ENCODE measurements around the gene ABCB9. TPM values are rescaled to one million over a fixed set of nuclear protein-coding genes. Genes with fewer than 3 reads are reported as not detected.

Gene ABCB9
- total and polyA plus RNA-seq, 2 experiments from 2014 or later = 9.7 to 10.0 TPM

GRCh38 chr12:122996621-122997342, 30.5 kb upstream of the ABCB9 start:
- Histone ChIP-seq H3K9me3 (ENCODE audit: low read depth) (no peaks in the 10 kb centered on the region), H3K27me3 (no peaks in the 10 kb centered on the region), H3K36me3 (no peaks in the 10 kb centered on the region), H3K27ac (no peak overlapping the region), H3K4me3 (no peak overlapping the region), H3K4me1 (ENCODE audit: low read depth) (no peaks in the 10 kb centered on the region)
- no peak for TF ChIP-seq CTCF (IDR thresholded peaks at IDR 0.05; ENCODE audit: low read depth, low read length)
- no peak for DNase-seq (ENCODE audit: low read depth in 1 of 2, low spot score in 1 of 2)

GRCh38 chr12:122996188-122996601, 29.9 kb upstream of the ABCB9 start:
- H3K9me3 ChIP-seq (ENCODE audit: low read depth) = no peaks in the 10 kb centered on the region
- no peak for TF ChIP-seq CTCF (IDR thresholded peaks at IDR 0.05; ENCODE audit: low read depth, low read length)
- DNase-seq (ENCODE audit: low read depth in 1 of 2, low spot score in 1 of 2) = no peak
- H3K4me3 ChIP-seq = no peak overlapping the region
- H3K27ac ChIP-seq = no peak overlapping the region
- no peaks in the 10 kb centered on the region for H3K4me1 ChIP-seq (ENCODE audit: low read depth)
- H3K27me3 ChIP-seq = no peaks in the 10 kb centered on the region
- no peaks in the 10 kb centered on the region for H3K36me3 ChIP-seq

GRCh38 chr12:122995503-122996187, 29.4 kb upstream of the ABCB9 start:
- no peaks in the 10 kb centered on the region for H3K27me3 ChIP-seq
- no peak overlapping the region for H3K4me3 ChIP-seq
- DNase-seq (ENCODE audit: low read depth in 1 of 2, low spot score in 1 of 2) = no peak
- H3K27ac ChIP-seq = no peak overlapping the region
- no peaks in the 10 kb centered on the region for H3K9me3 ChIP-seq (ENCODE audit: low read depth)
- H3K36me3 ChIP-seq = no peaks in the 10 kb centered on the region
- no peak for TF ChIP-seq CTCF (IDR thresholded peaks at IDR 0.05; ENCODE audit: low read depth, low read length)
- H3K4me1 ChIP-seq (ENCODE audit: low read depth) = no peaks in the 10 kb centered on the region

- H3K4me3 ChIP-seq = no peak overlapping the region
- H3K36me3 ChIP-seq = no peaks in the 10 kb centered on the region
- H3K4me1 ChIP-seq (ENCODE audit: low read depth) = no peaks in the 10 kb centered on the region
- no peaks in the 10 kb centered on the region for H3K9me3 ChIP-seq (ENCODE audit: low read depth)
- DNase-seq (ENCODE audit: low read depth in 1 of 2, low spot score in 1 of 2) = no peak
- H3K27me3 ChIP-seq = no peaks in the 10 kb centered on the region
- TF ChIP-seq CTCF (IDR thresholded peaks at IDR 0.05; ENCODE audit: low read depth, low read length) = no peak
- H3K27ac ChIP-seq = no peak overlapping the region
Observed at GRCh38 chr12:122994781-122995502, 28.7 kb upstream of the ABCB9 start.

GRCh38 chr12:122994140-122994675, 27.9 kb upstream of the ABCB9 start:
- Histone ChIP-seq H3K4me1 (ENCODE audit: low read depth) (no peaks in the 10 kb centered on the region), H3K27me3 (no peaks in the 10 kb centered on the region), H3K27ac (no peak overlapping the region), H3K36me3 (no peaks in the 10 kb centered on the region), H3K4me3 (no peak overlapping the region), H3K9me3 (ENCODE audit: low read depth) (no peaks in the 10 kb centered on the region)
- no peak for TF ChIP-seq CTCF (IDR thresholded peaks at IDR 0.05; ENCODE audit: low read depth, low read length)
- DNase-seq (ENCODE audit: low read depth in 1 of 2, low spot score in 1 of 2) = no peak

Data from cardiac muscle cell (in vitro differentiated cells and primary cell).